ENCODE data around the gene SLC35G3.
"Not testable (repeated sequence)": the region's sequence is repeated elsewhere in the genome, so short reads cannot be mapped to it uniquely, and the experiment has no call there.

Gene SLC35G3

DNA sequence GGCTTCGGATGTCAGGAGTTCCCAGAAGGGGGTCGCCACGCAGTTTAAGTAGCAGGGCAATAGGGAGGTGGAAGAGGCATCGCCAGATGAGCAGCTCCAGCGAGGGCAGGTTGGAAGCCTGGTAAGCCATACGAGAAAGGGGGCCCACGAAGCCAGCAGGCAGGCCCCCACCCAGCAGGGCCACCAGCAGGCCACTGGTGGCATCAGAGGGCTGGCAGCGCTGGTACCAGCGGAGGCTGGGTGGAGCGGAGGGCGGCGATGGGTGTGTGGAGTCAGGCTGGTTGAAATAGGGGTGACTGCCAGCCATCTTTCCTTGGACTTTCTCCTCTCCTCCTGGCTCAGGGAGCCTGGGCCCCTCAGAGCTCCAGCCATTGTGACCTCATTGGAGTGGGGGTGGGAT, at the start of gene SLC35G3:
TSS of gene SLC35G3 (minus strand) at position 393 of the 400 bp plus-strand sequence. CDS start at position 307, 86 bp downstream.
- DNase-seq (ENCODE audit: low read depth in 1 of 2, low spot score in 1 of 2): not testable (repeated sequence)

DNA sequence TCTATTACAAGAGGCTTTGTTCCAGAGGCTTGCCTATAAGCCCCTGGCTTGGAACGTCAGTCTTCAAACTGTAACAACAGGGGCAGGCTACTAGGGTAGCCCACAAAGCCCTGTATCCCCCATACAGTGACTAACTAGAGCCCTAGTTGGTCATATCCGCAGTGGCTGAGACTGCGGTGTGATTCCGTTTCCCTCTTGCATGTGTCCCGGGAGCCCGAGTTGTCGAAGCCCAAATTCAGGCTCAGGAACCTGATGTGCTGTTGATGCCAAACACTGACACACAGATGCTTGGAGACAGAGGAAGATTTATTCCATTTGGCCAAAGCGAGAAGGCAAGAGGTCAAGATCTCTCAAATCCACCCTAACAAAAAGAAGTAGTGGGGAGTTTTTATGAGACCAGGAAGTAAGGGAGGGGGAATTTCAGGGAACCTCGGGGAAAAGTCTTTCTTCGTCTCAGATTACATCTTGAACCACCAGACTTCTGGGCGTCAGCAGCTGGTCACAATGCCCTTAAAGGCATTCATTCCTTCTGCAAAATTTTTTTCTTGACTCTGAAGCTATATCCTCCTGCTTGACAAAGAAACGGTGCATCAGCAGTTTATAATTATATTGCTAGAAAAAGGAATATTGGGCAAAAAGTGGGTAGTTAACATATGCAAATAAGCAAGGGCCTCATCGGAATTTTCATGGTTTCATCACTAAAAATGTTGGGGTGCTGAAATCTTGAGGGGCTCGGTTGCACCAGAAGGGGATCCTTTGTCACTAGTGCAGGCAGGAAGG, 49.6 kb upstream of the SLC35G3 start:
- peak; percentile 9 to 51 for DNase-seq (ENCODE audit: low read depth in 1 of 2, low spot score in 1 of 2)

DNA sequence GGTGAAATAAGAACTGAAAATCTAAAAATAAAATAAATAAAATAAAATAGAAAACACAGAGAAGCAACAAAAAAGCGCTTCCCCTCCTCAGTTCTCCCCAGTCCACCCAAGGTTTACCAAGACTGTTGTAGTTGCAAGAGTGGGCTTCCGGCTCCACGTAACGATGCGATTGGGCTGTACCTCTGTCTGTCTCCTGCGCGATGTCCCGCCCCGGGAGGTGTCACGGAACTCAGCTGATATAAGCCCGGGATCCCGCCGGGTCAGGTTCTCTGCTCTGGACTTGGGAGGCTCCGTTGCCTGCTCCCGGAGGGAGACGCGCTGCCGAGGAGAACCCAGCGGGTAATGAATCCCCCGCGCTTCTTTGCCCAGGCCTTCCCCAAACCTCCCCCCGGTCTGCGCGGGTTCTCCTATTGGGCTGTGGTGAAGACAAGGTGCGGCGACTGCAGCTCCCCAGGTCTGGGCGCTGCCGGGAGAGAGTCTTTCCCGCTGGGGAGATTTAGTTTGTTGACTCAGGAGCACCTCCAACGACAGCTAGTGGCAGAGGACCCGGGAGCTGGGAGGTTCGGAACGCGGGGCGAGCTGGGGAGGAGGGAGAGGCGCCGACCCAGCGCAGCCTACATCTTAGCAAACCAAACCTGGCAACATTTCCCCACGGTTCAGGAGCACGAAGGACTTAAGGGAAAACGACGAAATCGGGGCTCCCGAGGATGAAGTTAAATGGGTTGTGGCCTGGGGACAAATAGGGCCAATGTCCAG, 48.8 kb upstream of the SLC35G3 start, which contains the start of gene SLFN5:
TSS of gene SLFN5 (plus strand) at position 268 of the 756 bp plus-strand sequence. CDS start 15,619 bp downstream, outside the sequence.
- DNase-seq (ENCODE audit: low read depth in 1 of 2, low spot score in 1 of 2): peak; percentile 84 to 88

DNA sequence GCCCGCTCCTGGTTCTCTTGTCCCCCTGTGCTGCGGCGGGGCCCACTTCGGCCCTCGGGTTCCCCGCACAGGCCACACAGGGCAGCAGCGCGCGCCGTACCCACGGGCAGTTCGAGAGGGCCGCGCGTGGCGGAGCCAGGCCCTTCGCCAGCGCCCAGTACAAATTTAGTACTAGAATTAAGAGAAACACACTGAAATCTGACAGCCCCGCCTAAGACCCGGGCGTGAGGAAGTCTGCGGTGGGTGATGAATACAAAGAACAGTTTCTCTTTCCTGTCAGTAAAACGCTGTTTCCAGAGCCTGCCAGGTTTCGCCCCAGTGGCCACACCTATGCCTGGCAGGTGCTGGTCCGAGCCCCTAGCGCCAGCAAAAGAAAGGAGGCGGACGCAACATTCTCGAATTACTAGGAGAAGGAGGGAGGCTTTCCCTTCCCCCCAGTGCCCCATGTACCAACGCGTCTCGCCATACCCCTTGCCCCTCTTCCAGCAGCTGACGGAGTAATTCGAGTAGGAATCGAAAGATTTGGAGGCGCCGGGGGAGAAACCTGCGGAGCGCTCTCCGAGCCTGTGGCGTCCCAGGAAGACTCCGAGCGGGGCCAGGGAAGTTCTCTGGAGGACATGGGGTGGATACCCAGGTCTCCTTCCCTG, 48.1 kb upstream of the SLC35G3 start:
- peak; percentile 60 to 83 for DNase-seq (ENCODE audit: low read depth in 1 of 2, low spot score in 1 of 2)

DNA sequence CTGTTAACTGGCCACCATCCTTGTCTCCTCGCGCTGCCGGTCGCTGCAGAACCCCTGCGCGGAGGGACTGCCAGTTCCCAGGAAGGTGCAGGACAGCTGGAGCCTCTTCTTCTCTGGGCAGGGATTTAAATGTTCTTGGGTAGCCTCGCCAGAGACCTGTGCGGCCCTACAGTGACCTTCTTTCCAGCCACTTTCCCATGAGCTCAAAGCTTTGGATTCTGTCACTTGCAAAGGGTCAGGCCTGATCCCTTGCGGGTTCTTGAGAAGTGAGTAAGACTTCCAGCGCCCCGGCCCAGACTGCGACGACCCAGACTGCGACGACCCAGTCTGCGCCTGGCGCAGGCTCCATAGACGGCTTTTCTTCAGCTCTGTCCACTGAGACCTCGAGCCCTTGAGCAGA, 47.3 kb upstream of the SLC35G3 start:
- DNase-seq (ENCODE audit: low read depth in 1 of 2, low spot score in 1 of 2): no peak

DNA sequence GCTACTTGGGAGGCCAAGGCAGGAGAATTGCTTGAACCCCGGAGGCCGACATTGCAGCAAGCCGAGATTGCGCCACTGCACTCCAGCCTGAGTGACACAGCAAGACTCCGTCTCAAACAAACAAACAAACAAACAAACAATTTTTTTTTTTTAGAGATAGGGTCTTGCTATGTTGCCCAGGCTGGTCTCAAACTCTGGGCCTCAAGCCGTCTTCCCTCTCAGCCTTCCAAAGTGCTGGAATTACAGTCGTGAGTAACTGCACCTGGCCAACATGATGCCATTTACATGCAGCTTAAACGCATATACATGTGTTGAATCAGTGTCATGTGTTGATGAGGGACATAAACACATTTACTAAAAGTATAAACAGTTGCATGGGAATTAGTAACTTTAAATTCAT, 46.7 kb upstream of the SLC35G3 start:
- DNase-seq (ENCODE audit: low read depth in 1 of 2, low spot score in 1 of 2): no peak

DNA sequence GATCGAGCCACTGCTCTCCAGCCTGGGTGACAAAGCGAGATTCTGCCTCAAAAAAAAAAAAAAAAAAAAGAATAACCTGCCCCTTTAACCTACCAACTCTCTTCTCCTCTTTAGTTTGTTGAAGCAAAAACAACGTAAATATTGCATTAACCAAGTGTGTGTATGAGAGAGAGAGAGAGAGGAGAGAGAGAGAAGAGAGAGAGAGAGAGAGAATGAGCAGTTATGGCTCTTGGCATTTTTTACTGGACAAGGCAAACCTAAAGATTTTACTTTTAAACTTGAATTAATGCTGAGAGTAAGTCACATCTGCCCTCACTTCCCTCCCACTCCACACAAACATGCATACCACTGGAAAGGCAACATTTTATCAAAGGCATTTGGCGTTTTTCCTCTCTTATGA, 45.6 kb upstream of the SLC35G3 start:
- DNase-seq (ENCODE audit: low read depth in 1 of 2, low spot score in 1 of 2): no peak

DNA sequence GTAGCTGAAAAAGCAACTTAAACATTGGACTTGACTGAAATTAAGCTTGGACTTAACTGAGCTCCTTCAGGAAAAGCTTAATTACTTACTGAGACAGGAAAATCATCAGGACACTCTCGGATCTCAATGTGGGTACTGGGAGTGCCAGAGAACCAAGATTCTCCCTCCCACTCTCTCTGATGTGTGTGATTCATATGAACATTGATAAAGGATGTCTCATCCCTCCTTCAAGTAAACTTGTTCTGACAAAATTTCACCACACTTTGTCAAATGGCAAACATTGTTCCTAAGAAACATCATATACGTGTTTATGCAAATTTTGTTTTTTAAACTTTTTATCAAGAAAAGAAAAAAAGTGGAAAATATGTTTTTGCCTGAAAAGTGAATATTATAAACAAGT, 44.6 kb upstream of the SLC35G3 start:
- no peak for DNase-seq (ENCODE audit: low read depth in 1 of 2, low spot score in 1 of 2)

DNA sequence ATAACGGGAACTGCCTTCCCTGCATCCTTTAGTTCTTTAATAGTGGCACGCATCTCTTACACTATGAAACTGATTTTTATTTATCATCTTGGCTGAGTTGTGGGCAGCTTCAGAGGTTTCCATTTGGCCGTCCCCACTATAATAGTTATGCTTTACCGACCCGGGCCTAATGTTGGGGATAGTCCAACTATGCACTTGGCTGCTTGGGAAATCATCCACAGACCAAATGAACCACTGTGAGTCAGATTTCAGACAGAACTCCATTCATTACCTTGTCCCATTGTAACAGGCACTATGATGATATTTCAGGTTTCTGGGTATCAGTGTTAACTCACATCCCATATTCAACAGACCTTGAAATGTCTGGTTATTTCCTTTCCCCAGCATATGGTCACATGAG, 42.6 kb upstream of the SLC35G3 start:
- DNase-seq (ENCODE audit: low read depth in 1 of 2, low spot score in 1 of 2): no peak

DNA sequence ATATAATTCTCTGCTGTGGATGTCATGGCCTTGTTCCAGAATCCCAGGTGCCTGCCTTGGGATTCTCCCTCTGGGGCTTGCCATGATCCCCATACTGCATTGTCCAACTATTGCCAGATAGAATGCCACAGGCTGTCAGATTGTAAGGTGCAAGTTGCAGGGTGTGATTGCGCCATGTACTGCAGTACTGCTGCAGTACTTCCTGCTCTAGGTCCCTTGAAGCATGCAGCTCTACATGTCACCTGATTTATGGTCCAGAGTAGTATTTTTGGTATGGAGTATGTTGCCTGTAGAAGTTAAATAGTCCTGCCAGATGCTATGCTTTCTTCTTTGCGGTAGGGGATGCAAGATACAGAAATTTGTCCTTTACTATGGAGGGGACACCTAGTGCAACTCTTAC, 41.7 kb upstream of the SLC35G3 start:
- DNase-seq (ENCODE audit: low read depth in 1 of 2, low spot score in 1 of 2): no peak

DNA sequence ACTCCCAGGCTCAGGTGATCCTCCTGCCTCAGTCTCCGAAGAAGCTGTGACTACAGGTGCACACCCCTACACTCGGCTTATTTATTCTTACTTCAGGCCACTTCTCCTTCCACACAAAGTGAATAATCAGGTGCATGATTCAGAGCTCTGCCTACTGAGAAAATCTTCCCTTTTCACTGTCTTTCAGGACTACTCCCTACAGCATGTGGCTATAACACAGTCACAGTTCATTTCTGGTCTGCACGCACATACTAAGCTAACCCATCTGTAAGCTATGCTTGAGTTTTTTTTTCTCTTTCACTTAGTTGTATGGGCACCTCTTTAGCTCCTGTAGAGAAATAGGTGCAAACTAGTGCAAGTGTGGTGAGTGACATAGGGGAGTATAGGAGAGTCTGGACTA, 41.1 kb upstream of the SLC35G3 start:
- no peak for DNase-seq (ENCODE audit: low read depth in 1 of 2, low spot score in 1 of 2)

DNA sequence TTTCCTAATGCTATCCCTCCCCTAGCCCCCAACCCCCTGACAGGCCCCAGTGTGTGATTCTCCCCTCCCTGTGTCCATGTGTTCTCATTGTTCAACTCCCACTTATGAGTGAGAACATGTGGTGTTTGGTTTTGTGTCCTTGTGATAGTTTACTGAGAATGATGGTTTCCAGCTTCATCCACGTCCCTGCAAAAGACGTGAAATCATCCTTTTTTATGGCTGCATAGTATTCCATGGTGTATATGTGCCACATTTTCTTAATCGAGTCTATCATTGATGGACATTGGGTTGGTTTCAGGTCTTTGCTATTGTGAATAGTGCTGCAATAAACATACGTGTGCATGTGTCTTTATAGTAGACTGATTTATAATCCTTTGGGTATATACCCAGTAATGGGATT, 40.1 kb upstream of the SLC35G3 start:
- DNase-seq (ENCODE audit: low read depth in 1 of 2, low spot score in 1 of 2): not testable (repeated sequence)

DNA sequence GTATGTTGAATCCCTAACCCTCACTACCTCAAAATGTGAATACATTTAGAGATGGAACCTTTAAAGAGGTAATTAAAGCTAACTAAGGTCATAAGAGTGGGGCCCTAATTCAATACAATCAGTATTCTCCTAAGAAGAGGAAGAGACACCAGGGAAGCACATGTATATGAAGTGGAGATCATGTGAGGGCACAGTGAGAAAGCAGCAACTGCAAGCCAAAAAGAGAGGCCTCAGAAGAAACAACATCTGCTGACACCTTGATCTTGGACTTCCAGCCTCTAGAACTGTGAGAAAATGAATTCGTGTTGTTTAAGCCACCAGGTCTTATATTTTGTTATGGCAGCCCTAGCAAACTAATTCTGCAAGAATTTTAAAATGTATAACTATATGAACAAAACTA, 35.4 kb upstream of the SLC35G3 start:
- DNase-seq (ENCODE audit: low read depth in 1 of 2, low spot score in 1 of 2): no peak

DNA sequence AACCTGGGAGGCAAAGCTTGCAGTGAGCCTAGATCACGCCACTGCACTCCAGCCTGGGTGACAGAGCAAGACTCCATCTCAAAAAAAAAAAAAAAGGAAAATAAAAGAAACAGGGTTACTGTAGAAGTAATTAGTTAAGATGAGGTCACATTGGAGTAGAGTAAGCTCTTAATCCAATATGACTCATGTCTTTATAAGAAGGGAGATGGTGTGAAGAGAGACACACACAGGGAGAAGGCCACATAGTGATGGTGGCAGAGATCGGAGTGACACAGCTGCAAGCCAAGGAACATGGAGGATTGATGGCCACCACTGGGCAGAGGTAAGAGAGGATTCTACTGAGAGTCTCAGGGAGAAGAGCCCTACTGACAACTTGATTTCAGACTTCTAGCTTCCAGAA, 33.4 kb upstream of the SLC35G3 start:
- no peak for DNase-seq (ENCODE audit: low read depth in 1 of 2, low spot score in 1 of 2)

DNA sequence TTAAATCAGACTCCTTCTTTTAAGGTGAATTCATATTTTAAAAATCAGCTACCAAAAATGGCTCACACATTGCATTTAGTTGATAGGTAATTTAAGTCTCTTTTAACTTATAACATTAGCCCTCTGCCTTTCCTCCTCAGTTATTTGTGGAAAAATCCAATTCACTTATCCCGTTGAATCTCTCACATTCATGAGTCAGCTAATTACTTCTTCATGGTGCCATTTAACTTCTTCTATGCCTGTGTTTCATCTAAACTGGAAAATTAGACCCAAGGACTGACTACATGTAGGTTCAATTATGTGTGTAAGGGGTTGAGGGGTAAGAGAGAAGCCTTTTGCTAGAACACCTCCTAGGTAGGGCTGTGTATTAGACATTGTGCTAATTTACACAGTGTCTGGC, 30.2 kb upstream of the SLC35G3 start:
- no peak for DNase-seq (ENCODE audit: low read depth in 1 of 2, low spot score in 1 of 2)

DNA sequence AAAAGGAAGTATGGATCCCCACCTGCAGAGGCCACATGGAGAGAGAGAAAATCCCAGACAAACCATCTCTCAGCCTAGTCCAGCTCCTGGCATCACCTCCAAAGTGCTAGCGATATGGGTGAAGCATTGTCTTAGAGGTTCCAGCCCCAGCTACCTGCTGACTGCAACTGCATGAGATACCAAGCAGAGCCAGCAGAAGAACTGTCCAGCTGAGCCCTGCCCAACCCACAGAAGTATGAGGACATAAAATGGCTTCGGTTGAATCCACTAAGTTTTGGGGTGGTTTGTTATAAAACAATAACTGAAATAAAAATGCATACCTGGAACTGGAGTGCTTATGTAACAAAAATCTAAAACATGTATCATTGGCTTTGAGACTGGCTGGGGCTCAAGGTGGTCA, 28.3 kb upstream of the SLC35G3 start:
- DNase-seq (ENCODE audit: low read depth in 1 of 2, low spot score in 1 of 2): no peak

DNA sequence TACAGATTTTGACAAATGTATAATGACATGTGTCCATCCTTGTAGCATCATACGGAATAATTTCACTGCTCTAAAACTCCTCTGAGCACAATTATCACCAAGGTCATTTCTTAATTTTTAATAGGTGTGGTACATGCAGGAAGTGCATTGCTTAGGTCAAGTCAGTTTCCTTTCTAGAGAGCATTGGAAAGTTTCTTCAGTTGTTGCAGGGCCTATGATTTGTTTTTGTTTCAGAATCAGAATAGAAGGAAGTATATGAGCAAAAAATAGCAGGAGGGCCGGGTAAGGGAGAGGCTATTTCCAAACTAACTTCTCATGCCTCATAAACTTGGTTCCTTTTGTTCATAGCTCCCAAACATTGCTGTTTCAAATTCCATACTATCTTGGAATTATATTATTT, 24.7 kb upstream of the SLC35G3 start:
- DNase-seq (ENCODE audit: low read depth in 1 of 2, low spot score in 1 of 2): no peak

DNA sequence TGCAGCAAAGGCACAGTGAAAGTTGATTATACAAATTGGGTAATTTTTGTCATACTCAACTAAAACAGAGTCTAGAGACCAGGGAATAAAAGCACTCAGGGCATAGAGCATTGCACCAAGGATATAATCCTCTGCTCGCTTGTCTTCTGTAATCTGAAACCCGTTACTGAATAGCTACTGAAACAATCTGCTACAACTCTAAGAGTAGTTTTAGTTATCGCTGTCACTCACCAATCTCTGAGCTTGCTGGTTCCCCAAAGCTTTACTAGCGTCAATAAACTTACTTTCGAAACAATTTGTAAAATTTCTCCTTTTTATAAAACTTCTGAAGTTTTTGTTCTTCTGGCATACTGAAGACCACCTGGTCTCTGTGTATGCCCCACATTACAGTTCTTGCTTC, 22.9 kb upstream of the SLC35G3 start:
- no peak for DNase-seq (ENCODE audit: low read depth in 1 of 2, low spot score in 1 of 2)

DNA sequence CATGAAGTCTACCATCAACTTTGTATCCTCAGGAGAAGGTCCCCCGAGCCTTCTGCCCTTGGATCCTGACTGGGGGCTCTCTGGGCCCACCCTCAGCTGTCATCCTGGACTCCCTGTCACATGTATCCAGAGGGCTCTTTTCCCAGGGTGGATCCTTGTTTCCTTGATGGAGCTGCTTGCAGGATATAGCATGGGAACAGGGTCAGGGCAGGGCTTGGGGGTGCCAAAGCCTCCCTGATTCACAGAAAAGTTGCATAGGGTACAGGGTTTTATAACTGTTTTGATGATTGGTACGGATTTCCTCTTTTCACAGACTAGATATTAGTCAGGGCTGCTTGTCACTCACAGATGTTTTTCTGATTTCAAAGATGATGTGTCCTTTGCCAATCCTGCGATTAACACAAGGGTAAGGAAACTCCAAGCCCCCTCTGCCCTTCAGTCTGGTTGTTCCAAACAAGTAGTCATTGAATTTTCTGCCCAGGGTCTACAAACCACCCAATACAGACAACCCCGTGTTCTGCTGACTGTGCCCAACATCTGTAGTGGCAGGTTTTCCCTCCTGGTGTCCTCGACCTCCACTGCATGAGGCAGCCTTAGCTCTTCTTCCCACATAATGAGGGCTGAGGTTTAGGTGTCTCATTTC, 20.6 kb upstream of the SLC35G3 start:
- no peak for DNase-seq (ENCODE audit: low read depth in 1 of 2, low spot score in 1 of 2)

DNA sequence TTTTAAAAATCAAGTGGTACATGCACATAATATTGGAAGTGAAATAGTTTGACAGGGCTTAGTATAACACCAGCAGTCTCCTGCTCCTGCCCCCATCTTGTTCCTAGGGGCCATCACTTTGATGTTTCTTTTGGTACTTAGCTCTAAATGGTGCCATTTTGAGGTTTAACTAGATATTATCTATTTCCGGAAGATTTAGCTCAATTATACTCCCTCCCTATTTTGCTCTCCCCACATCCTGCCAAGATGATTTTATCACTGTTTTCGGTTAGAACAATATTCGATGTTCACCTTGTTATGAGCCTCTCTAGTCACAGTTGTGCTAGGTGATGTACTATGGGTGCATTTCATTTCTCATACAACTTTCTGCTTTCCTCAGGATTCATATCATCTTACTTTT, 20.0 kb upstream of the SLC35G3 start:
- DNase-seq (ENCODE audit: low read depth in 1 of 2, low spot score in 1 of 2): peak in 1 of 2 donors; percentile 31

DNA sequence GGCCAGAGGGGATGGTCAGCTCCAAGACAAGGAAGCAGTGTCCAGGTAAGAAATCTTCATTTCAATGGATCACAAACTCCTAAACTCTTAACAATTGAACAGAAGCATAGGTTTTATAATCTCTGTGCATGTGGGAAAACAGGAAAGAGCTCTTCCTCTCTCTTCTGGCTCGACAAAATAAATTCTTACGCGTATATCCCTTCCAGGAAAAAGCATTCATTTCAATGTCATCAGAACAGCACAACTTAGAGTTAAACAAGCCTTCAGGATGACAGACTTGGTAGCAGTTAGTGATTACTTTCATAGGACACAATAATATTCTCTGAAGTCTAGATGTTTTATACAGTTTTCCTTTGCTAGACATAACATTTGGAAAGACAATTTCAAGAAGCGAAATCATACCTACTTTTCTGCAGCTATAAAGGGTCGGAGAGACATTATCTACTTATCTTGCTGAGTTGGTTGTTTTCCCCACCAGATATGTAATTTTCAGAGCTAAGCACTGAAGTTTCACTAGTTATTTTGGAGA, 19.3 kb upstream of the SLC35G3 start:
- DNase-seq (ENCODE audit: low read depth in 1 of 2, low spot score in 1 of 2): no peak

All from activated CD4-positive, alpha-beta T cell treated with anti-CD3 and anti-CD28 coated beads, Interleukin-2, amount 50 U/mL, for 24 hours (primary cell).